ENCODE results near the gene KLHL7.

GRCh38 chr7:23117841-23118240 lies 12.3 kb downstream of the KLHL7 start:
- TF ChIP-seq CTCF (optimal IDR thresholded peaks at IDR 0.05 in 1 of 3, IDR thresholded peaks at IDR 0.05 in 1 of 3, conservative IDR thresholded peaks at IDR 0.05 in 1 of 3; ENCODE audit: extremely low read depth in 1 of 3, insufficient read depth in 2 of 3, low read length in 3 of 3) (no peak), EZH2 (IDR thresholded peaks at IDR 0.05; ENCODE audit: low read length) (no peak)
